ENCODE data around the gene DVL2. TPM values are rescaled to one million over a fixed set of nuclear protein-coding genes. Genes with fewer than 3 reads are reported as not detected.

DVL2 gene
- 32.7 TPM for total RNA-seq

GRCh38 chr17:7234083-7234951 lies at the start of gene DVL2:
TSS of gene DVL2 (minus strand) at chr17:7234517. CDS start at chr17:7234262, 255 bp downstream.
- ATAC-seq, result peak; percentile 58

DNA sequence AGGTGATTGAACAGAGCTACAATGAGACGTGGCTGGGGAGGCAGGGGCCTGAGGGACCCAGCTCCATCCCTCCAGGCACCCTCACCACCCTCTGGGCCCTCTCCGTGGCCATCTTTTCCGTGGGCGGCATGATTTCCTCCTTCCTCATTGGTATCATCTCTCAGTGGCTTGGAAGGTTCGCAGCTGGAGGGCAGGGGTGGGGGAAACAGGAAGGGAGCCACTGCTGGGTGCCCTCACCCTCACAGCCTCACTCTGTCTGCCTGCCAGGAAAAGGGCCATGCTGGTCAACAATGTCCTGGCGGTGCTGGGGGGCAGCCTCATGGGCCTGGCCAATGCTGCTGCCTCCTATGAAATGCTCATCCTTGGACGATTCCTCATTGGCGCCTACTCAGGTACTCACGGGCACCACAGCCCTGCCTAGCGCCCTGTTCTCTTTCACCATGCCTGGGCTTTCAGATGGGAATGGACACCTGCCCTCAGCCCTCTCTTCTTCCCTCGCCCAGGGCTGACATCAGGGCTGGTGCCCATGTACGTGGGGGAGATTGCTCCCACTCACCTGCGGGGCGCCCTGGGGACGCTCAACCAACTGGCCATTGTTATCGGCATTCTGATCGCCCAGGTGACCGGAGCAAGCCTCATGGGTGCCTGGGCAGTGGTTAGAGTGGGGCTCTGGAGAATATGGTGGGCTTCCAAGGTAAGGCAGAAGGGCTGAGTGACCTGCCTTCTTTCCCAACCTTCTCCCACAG lies 49.3 kb upstream of the DVL2 start:
- ATAC-seq, result no peak

DNA sequence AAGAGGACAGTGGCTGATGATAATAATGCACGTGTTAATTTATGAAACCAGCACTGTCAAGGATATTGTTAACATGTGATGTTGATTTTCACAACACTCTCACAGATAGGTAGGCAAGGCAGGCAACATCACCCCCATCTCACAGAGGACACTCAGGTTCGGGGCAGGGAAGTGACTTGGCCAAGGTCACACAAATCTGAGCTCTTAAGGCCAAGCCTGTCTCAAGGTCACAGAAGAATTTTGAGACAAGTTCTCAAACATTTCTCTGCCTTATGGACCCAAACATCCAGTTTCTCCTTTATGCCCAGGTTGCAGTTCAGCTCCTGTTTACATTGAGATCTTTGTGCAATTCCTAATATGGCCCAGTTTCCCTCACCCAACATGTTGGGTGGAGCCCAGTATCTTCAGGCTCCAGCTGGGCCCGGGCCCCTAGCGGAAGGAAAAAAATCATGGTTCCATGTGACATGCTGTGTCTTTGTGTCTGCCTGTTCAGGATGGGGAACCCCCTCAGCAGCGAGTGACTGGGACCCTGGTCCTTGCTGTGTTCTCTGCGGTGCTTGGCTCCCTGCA lies 48.5 kb upstream of the DVL2 start:
- ATAC-seq, result no peak

- ATAC-seq, result no peak
Observed at GRCh38 chr17:7281953-7282751, 47.8 kb upstream of the DVL2 start.

DNA sequence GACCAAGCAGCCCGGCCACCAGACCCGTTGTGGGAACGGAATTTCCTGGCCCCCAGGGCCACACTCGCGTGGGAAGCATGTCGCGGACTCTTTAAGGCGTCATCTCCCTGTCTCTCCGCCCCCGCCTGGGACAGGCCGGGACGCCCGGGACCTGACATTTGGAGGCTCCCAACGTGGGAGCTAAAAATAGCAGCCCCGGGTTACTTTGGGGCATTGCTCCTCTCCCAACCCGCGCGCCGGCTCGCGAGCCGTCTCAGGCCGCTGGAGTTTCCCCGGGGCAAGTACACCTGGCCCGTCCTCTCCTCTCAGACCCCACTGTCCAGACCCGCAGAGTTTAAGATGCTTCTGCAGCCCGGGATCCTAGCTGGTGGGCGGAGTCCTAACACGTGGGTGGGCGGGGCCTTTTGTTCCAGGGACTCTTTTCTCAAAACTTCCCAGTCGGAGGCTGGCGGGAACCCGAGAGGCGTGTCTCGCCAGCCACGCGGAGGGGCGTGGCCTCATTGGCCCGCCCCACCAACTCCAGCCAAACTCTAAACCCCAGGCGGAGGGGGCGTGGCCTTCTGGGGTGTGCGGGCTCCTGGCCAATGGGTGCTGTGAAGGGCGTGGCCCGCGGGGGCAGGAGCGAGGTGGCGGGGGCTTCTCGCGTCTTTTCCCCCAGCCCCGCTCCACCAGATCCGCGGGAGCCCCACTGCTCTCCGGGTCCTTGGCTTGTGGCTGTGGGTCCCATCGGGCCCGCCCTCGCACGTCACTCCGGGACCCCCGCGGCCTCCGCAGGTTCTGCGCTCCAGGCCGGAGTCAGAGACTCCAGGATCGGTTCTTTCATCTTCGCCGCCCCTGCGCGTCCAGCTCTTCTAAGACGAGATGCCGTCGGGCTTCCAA lies 47.0 kb upstream of the DVL2 start, which contains the start of gene SLC2A4:
TSS of gene SLC2A4 (plus strand) at position 645 of the 879 bp plus-strand sequence. CDS start at position 862, 217 bp downstream.
- ATAC-seq, result peak; percentile 87

GRCh38 chr17:7280519-7281073 lies 46.3 kb upstream of the DVL2 start:
- peak; percentile 83 for ATAC-seq

DNA sequence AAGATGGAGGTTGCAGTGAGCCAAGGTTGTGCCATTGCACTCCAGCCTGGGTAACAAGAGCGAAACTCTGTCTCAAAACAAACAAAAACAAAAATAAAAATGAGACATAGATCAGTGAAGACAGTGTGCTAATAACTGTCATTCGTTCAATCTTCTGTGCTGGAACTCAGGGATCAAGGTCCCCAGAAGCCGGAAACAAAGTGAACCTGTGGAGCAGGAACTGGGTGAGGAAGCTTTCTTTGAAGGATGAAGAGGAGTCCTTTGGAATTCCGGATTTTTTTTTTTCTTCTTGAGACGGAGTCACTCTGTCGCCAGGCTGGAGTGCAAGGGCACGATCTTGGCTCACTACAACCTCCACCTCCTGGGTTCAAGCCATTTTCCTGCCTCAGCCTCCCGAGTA lies 45.1 kb upstream of the DVL2 start:
- no peak for ATAC-seq

DNA sequence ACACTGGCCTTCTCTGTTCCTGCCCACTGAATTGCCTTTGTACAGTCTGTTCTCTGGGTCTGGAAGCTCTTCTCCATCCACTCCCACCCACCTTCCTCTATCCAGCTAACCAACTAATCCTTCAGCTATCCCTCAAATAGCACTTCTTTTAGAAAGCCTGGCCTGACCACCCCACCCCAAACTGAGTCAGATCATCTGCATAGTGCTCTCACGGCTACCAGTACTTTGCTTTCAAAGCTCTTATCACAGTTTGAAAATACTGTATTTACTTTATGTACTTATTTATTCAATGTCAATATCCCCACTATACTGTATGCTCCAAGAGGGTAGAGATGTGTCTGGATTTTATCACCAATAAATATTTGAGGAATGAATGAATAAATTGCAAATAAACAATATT lies 32.5 kb upstream of the DVL2 start:
- ATAC-seq, result no peak

DNA sequence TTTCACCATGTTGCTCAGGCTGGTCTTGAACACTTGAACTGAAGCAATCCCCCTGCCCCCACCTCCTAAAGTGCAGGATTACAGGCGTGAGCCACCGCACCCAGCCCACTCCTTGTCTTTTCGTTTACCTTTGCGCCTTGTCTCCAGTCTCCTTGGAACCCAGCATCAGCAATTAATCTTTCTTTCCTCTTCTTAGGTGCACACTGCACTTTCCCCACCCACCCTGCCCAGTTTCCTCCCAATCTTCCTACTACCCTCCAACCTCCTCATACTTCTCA lies 29.4 kb upstream of the DVL2 start:
- ATAC-seq, result no peak

DNA sequence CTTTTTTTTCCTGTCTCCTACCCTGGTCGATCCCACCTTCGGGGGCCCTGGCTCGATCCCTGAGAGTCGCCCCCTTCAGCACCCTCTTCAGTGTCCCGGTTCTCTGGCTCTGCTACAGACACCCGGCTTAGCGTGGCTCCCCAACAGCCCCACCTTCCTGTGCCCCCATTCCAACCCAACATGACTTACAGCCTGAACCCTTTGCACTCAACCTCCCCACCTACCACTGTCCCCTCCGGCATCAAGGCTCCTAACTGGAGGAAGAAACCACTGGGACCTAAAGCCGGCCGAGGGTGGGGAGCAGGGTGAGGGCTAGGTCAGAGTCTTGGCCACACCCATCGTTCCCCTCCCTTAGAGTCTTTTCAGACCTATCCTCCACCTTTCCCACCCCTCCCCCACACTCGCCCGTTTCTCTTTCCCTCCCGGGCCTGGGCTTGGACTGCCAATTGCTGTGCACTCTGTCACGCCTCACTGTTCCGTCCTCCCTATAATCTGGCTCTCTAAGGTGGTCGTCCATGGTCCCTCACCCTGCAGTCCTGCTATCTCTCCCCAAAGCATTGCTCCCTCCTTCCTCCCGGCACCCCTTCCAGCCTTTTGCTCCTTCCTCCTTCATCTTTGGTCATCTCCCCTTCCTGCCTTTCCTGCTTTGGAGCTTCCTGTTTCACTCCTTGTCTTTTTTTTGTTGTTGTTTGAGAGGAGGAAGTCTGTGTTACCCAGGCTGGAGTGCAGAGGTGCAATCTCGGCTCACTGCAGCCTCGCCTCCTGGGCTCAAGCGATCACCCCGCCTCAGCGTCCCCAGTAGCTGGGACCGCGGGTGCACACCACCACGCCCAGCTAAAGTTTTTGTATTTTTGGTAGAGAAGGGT lies 28.9 kb upstream of the DVL2 start:
- peak; percentile 70 for ATAC-seq

- ATAC-seq, result peak; percentile 79
Observed at GRCh38 chr17:7262192-7262934, 28.0 kb upstream of the DVL2 start, which contains the start of gene CLDN7. TSS of gene CLDN7 (minus strand) at chr17:7262478. CDS start at chr17:7262043, 435 bp downstream.

- ATAC-seq, result peak; percentile 0
Observed at GRCh38 chr17:7261379-7262191, 27.3 kb upstream of the DVL2 start.

GRCh38 chr17:7260651-7261378 lies 26.5 kb upstream of the DVL2 start:
- ATAC-seq, result peak; percentile 39

- ATAC-seq, result no peak
Observed at GRCh38 chr17:7260151-7260550, 25.8 kb upstream of the DVL2 start.

DNA sequence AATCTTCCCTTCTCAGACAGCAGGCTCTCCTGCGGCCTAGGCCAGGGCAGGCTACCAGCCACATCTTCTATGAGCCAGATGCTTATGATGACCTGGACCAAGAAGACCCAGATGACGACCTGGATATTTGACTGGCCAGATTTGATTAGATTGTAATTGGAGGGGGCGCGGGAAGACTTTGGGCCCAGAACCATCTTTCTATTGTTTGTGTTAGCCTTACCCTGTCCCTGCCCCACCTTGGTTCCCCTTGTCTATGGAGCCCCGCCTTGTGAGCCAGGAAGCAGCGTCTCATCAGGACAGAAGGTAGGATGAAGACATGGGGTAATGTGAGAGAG lies 25.2 kb upstream of the DVL2 start:
- ATAC-seq, result no peak

DNA sequence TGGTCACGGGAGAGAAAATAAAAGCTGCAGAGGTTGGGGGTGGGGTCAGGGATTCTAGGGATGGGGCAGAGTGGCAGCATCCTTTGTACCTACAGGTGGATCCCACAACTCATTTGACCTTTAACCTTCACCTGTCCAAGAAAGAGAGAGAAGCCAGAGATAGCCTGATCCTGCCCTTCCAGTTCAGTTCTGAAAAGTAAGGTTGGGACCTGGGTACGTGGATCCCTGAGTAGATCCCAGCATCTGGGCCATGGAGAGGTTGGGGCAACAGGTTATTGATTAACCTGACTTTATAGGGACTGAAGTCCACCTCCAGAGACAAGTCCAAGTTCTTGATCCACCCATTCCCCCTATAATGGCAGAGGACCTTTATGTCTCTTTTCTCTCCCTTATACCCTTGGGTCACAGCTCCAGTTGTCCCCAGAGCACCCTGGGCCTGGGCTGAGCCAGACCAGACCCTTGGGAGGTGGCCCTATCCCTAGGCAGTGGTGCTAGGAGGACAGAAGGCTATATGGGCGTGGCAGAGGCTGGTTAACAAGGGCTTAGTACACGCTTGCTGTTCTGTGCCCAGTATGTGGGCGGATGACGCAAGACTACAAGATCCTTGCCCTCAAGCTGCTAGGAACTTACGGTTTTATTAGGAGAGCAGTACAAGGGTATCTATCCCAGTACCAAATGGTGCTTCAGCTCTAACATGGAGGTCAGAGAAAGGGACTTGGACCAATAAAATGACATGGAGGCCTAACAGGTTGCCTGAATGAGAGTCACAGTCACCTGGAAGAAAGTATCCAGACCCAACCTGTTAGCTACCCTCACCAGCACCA lies 24.6 kb upstream of the DVL2 start:
- ATAC-seq, result peak; percentile 26
